HEK293 (cell line): ENCODE data around the gene GALNTL6.

Source experiments
- CTCF ChIA-PET: fragments of 350-600 bp; formaldehyde crosslinking; extraction: SDS; loops from one replicate; lab custom pipeline; 2021; ENCODE audit warnings: antibody characterized with exemption; lab: Yijun Ruan, JAX
- POLR2A ChIA-PET: fragments of 300-600 bp; formaldehyde crosslinking; extraction: SDS; loops from one replicate; lab custom pipeline; 2020; ENCODE audit warnings: antibody characterized with exemption, inconsistent platforms; lab: Yijun Ruan, JAX
- H3K27ac ChIP-seq: fragments of 200-500 bp; sonication (Bioruptor generic); 2 replicates; pipeline ENCODE4 v1.5.1; 2014; ENCODE audit warnings: low read depth, low read length, control low read depth, inconsistent platforms; ENCODE audit errors: extremely low read depth
- H3K36me3 ChIP-seq, 2 experiments: fragments of 200-500 bp in 1 of 2; sonication (Bioruptor generic) in 1 of 2; 1 replicate in 1 of 2; 2 replicates in 1 of 2; pipeline ENCODE4 v1.5.1; 2014 to 2017; ENCODE audit warnings: inconsistent platforms in 2 of 2, low read length in 2 of 2; ENCODE audit not compliant: control insufficient read depth in 2 of 2, insufficient read depth in 1 of 2
- H3K4me1 ChIP-seq: fragments of 200-500 bp; sonication (Bioruptor generic); 2 replicates; pipeline ENCODE4 v1.5.1; 2014; ENCODE audit warnings: mild to moderate bottlenecking, low read length, inconsistent platforms; ENCODE audit not compliant: control insufficient read depth, insufficient read depth
- H3K4me3 ChIP-seq: 2 replicates; pipeline ENCODE4 v1.5.1; 2011; ENCODE audit warnings: low read depth, mild to moderate bottlenecking, control low read depth, low read length, moderate library complexity
- H3K9me3 ChIP-seq: fragments of 200-500 bp; sonication (Bioruptor generic); 2 replicates; pipeline ENCODE4 v1.5.1; 2014; ENCODE audit warnings: low read depth, low read length, inconsistent platforms; ENCODE audit not compliant: control insufficient read depth, insufficient read depth
- GFI1B ChIP-seq: fragments of 450-650 bp; formaldehyde crosslinking; IDR thresholded peaks from 2 replicates; pipeline ENCODE4 v1.5.1; 2016; ENCODE audit warnings: missing biosample characterization, missing genetic modification characterization
- SCRT2 ChIP-seq: fragments of 450-650 bp; formaldehyde crosslinking; IDR thresholded peaks from 2 replicates; pipeline ENCODE4 v1.5.1; 2016; ENCODE audit warnings: missing biosample characterization, missing genetic modification characterization
- YY1 ChIP-seq: fragments of 450-650 bp; formaldehyde crosslinking; IDR thresholded peaks from 2 replicates; pipeline ENCODE4 v1.5.1; 2018; ENCODE audit warnings: missing biosample characterization, missing genetic modification characterization
- ZBTB20 ChIP-seq: fragments of 450-650 bp; formaldehyde crosslinking; IDR thresholded peaks from 2 replicates; pipeline ENCODE4 v1.5.1; 2016; ENCODE audit warnings: missing biosample characterization, missing genetic modification characterization
- ZIC2 ChIP-seq: fragments of 450-650 bp; formaldehyde crosslinking; IDR thresholded peaks from 2 replicates; pipeline ENCODE4 v1.5.1; 2016; ENCODE audit warnings: missing biosample characterization, missing genetic modification characterization
- ZNF146 ChIP-seq: fragments of 450-650 bp; formaldehyde crosslinking; IDR thresholded peaks from 2 replicates; pipeline ENCODE4 v1.5.1; 2016; ENCODE audit warnings: missing biosample characterization, missing genetic modification characterization
- ZNF148 ChIP-seq: fragments of 450-650 bp; formaldehyde crosslinking; IDR thresholded peaks from 2 replicates; pipeline ENCODE4 v1.5.0; 2017; ENCODE audit warnings: missing biosample characterization, missing genetic modification characterization, borderline replicate concordance
- ZNF26 ChIP-seq: fragments of 450-650 bp; formaldehyde crosslinking; IDR thresholded peaks from 2 replicates; pipeline ENCODE4 v1.5.1; 2016; ENCODE audit warnings: missing biosample characterization, missing genetic modification characterization
- ZNF335 ChIP-seq: fragments of 450-650 bp; formaldehyde crosslinking; conservative IDR thresholded peaks from 2 replicates; pipeline ENCODE4 v1.5.1; 2016; ENCODE audit warnings: missing biosample characterization, missing genetic modification characterization
- ZNF354C ChIP-seq: fragments of 450-650 bp; formaldehyde crosslinking; IDR thresholded peaks from 2 replicates; pipeline ENCODE4 v1.5.1; 2016; ENCODE audit warnings: missing biosample characterization, missing genetic modification characterization, low read depth, borderline replicate concordance
- ZNF394 ChIP-seq: fragments of 450-650 bp; formaldehyde crosslinking; IDR thresholded peaks from 2 replicates; pipeline ENCODE4 v1.5.1; 2016; ENCODE audit warnings: missing biosample characterization, missing genetic modification characterization, mild to moderate bottlenecking, moderate library complexity, borderline replicate concordance
- ZNF530 ChIP-seq: fragments of 450-650 bp; formaldehyde crosslinking; IDR thresholded peaks from 2 replicates; pipeline ENCODE4 v1.5.1; 2016; ENCODE audit warnings: low read depth, missing biosample characterization, missing genetic modification characterization
- ZNF549 ChIP-seq: fragments of 450-650 bp; IDR thresholded peaks from 2 replicates; pipeline ENCODE4 v1.5.1; 2018; ENCODE audit warnings: missing biosample characterization, missing genetic modification characterization, mild to moderate bottlenecking, inconsistent platforms, moderate library complexity
- ZNF626 ChIP-seq: fragments of 450-650 bp; sonication (Bioruptor Pico); formaldehyde crosslinking; IDR thresholded peaks from 2 replicates; pipeline ENCODE4 v1.5.1; 2018; ENCODE audit warnings: missing biosample characterization, missing genetic modification characterization, inconsistent platforms
- ZNF660 ChIP-seq: fragments of 450-650 bp; IDR thresholded peaks from 2 replicates; pipeline ENCODE4 v1.5.1; 2018; ENCODE audit warnings: missing biosample characterization, mild to moderate bottlenecking, missing genetic modification characterization
- ZNF768 ChIP-seq: fragments of 450-650 bp; formaldehyde crosslinking; IDR thresholded peaks from 2 replicates; pipeline ENCODE4 v1.5.1; 2018; ENCODE audit warnings: missing biosample characterization, mild to moderate bottlenecking, missing genetic modification characterization
- ZSCAN4 ChIP-seq: fragments of 450-650 bp; formaldehyde crosslinking; IDR thresholded peaks from 2 replicates; pipeline ENCODE4 v1.5.1; 2017; ENCODE audit warnings: missing biosample characterization, missing genetic modification characterization
- TF ChIP-seq, protein P1 (sequence below): fragments of 450-650 bp; formaldehyde crosslinking; IDR thresholded peaks from 2 replicates; pipeline ENCODE4 v1.5.1; 2016; ENCODE audit warnings: missing biosample characterization, missing genetic modification characterization

GALNTL6 gene

DNA sequence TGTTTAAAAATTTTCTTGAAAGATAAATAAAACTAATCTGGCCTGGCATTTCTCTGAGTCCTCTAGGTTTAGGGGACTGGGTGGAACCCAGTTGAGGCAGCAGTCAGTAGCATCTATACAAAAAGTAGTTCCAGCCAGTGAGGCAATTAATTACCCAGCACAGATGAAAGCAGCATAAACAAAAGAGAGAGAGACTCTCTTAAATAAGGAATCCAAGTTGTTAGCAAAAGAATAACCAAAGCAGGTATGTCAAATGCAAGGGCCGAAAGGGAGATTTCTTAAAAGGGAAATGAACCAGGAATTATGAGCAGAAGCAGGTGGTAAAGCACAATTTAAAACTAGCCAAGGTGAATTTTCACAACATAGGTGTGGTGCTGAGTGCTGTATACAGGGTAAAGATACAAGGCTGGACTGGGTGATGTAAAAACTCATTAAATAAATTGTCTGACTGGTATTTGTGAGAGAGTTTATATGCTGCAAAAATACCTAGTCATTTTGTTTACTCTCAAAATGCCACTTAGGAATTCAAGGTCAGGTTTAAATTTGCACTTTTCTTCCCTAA is 1260.8 kb downstream of the GALNTL6 start:
- no peak overlapping the region for H3K27ac ChIP-seq
- CTCF ChIA-PET, result interaction anchor here (0.7 kb wide), 1 partner anchor 40 kb away, joined by 3 read pairs; no protein-coding TSS in a partner anchor
- H3K4me3 ChIP-seq, result no peak overlapping the region

DNA sequence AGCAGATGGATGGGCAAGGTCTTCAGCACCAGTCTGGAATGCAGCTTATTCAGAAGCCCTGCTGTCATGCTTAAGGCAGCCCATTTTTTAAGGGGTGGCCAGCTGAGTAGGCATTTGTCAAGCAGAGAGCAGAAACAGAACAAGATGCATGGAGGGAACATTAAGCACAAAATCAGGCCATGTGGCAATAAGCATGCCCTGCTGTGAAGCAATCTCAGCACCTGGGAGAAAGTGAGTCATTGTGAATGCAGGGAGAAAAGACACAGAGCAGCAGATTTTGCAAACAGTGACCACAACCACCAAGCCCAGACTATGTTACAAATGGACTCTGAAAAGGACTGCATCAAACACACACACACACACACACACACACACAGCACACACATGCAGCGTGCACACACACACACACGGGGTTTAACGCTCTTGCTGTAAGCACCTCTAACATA is 1261.3 kb downstream of the GALNTL6 start:
- TF ChIP-seq ZIC2 (tag by site-specific recombination), result peak; percentile 94
- peak; percentile 89 for TF ChIP-seq ZNF549 (tag by site-specific recombination)
- 0 out of 2 replicates have a peak, but pooled peaks have one; percentile 24 for TF ChIP-seq ZNF335 (tag by site-specific recombination)
- TF ChIP-seq ZNF626, result no peak
- TF ChIP-seq GFI1B (tag by site-specific recombination), result peak; percentile 97
- peak; percentile 54; the same call in 1 of the 2 replicates for TF ChIP-seq ZSCAN4
- TF ChIP-seq ZNF146, result no peak
- ChIA-PET POLR2A (no interaction called here), CTCF (no interaction called here)
- Histone ChIP-seq H3K4me1 (no peaks in the 10 kb centered on the region), H3K27ac (no peak overlapping the region), H3K9me3 (no peaks in the 10 kb centered on the region), H3K36me3 (no peaks in the 10 kb centered on the region), H3K4me3 (no peak overlapping the region)

More for the DNA sequence above, 1260.8 kb downstream of the GALNTL6 start:
- POLR2A ChIA-PET, result no interaction called here
- H3K4me1 ChIP-seq, result no peaks in the 10 kb centered on the region
- H3K9me3 ChIP-seq, result no peaks in the 10 kb centered on the region
- TF ChIP-seq, protein P1, sequence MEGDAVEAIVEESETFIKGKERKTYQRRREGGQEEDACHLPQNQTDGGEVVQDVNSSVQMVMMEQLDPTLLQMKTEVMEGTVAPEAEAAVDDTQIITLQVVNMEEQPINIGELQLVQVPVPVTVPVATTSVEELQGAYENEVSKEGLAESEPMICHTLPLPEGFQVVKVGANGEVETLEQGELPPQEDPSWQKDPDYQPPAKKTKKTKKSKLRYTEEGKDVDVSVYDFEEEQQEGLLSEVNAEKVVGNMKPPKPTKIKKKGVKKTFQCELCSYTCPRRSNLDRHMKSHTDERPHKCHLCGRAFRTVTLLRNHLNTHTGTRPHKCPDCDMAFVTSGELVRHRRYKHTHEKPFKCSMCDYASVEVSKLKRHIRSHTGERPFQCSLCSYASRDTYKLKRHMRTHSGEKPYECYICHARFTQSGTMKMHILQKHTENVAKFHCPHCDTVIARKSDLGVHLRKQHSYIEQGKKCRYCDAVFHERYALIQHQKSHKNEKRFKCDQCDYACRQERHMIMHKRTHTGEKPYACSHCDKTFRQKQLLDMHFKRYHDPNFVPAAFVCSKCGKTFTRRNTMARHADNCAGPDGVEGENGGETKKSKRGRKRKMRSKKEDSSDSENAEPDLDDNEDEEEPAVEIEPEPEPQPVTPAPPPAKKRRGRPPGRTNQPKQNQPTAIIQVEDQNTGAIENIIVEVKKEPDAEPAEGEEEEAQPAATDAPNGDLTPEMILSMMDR (tag by site-specific recombination), result no peak
- TF ChIP-seq ZNF26, result no peak
- no peak for TF ChIP-seq ZNF660 (tag by site-specific recombination)
- TF ChIP-seq SCRT2 (tag by site-specific recombination), result no peak
- no peak for TF ChIP-seq ZNF768 (tag by site-specific recombination)
- no peak for TF ChIP-seq ZNF354C (tag by site-specific recombination)
- no peaks in the 10 kb centered on the region for H3K36me3 ChIP-seq

DNA sequence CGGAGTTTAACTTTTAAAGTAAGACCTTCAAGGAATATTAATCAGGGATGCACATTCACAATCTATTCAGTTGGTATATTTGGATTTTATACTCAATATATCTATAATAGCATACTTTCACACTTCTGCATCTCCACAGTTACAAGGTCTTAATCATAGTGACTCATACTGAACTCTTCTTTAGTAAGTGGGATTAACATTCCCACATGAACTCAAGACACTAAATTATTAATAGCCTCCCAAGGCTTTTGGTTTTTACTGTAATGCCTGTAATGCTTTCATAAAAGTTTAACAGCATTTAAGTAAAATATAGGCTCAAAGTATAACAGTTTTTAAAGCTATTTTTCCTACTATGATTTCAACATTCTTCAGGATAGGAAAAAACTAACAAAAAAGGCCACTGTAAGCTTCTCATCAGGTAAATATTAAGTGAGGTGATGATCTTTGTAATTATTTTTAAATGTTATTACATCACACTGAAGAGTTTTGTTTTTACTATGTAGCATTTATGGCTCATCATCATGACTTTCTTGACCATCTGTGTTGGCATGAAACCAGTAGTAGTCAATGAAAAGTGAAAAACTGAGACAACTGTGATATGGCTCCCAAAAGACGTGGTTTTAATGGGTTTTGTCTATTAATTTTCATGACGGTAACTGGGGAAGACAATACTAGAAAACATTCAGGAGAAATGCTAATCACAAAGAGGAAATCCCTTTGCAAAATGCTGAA is 1263.9 kb downstream of the GALNTL6 start:
- Histone ChIP-seq H3K9me3 (no peaks in the 10 kb centered on the region), H3K36me3 (no peaks in the 10 kb centered on the region), H3K27ac (no peak overlapping the region), H3K4me3 (no peak overlapping the region), H3K4me1 (no peaks in the 10 kb centered on the region)
- POLR2A ChIA-PET, result no interaction called here
- CTCF ChIA-PET, result no interaction called here
- TF ChIP-seq YY1 (tag by site-specific recombination), result no peak
- TF ChIP-seq ZNF530 (tag by site-specific recombination), result no peak
- no peak for TF ChIP-seq ZNF394 (tag by site-specific recombination)
- no peak for TF ChIP-seq ZNF148 (tag by site-specific recombination)
- no peak for TF ChIP-seq ZBTB20 (tag by site-specific recombination)
- TF ChIP-seq, all 188 proteins: peak for 0
